Activated gamma-delta T cell treated with Interleukin-2 at 50 U/mL for 16 hours (primary cell): Measurements from ENCODE around the gene CD28.
A peak's percentile ranks its signal among the peaks of the same experiment; 100 is the strongest.
"Not testable (repeated sequence)": the region's sequence is repeated elsewhere in the genome, so short reads cannot be mapped to it uniquely, and the experiment has no call there.

Source experiments
- DNase-seq: peaks from one replicate; pipeline ENCODE4 v3.0.0-alpha.2; 2020

Gene CD28

DNA sequence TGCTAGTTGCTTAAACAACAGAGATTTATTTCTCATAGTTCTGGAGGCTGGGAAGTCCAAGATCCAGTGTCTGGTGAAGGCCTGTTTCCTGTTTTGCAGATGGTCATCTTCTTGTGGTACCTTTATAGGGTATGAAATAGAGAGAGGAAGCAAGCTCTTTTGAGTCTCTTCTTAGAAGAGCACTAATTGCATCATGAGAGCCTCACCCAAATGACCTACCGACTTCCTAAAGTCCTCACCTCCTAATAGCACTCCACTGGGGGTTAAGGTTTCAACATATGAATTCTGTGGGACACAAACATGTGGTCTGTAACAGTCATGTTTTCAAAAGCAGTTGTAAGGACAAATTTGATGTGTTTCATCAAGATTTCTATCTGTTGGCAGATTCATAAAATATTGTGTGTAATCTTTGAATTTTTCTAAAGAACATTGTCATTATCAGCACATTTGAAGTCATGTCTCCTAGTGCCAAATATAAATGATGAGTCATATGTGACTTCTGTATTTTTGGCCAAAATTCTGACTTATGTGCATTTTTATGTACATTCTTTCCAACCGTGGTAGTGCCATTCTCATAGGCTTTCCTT is 45.3 kb downstream of the CD28 start:
- no peak for DNase-seq

DNA sequence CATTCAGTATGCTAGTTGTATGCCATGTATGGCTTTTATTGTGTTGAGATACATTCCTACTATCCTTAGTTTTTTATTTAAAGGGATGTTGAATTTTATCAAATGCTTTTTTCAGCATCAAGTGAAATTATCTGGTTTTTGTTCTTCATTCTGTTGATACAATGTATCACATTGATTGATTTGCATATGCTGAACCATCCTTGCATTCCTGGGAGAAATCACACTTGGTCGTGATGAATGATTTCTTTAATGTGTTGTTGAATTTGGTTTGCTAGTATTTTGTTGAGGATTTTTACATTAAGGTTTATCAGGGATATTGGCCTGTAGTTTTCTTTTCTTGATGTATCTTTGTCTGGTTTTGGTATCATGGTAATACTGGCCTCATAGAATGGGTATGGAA is 49.7 kb downstream of the CD28 start:
- no peak for DNase-seq

GRCh38 chr2:203758841-203759689 is 52.6 kb downstream of the CD28 start:
- DNase-seq: no peak

GRCh38 chr2:203759690-203760365 is 53.4 kb downstream of the CD28 start:
- no peak for DNase-seq

DNA sequence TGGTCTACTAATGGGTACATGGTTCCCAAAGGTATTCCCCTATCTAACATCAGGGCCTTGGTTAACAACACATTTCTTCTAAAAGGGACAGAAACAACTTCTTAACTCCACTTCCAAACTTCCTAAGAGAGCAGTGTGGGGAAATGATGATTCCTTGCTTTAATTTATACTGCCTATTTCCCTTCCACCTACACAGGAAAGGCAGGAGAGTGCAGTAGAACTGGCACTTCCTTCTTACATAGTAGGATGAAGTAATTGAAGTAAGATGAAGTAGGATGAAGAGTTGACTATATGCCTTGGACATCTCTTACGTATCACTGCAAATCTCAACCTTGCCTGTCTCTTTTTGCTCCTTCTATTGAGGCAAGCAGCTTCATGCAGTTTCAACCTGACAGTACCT is 54.7 kb downstream of the CD28 start:
- no peak for DNase-seq

DNA sequence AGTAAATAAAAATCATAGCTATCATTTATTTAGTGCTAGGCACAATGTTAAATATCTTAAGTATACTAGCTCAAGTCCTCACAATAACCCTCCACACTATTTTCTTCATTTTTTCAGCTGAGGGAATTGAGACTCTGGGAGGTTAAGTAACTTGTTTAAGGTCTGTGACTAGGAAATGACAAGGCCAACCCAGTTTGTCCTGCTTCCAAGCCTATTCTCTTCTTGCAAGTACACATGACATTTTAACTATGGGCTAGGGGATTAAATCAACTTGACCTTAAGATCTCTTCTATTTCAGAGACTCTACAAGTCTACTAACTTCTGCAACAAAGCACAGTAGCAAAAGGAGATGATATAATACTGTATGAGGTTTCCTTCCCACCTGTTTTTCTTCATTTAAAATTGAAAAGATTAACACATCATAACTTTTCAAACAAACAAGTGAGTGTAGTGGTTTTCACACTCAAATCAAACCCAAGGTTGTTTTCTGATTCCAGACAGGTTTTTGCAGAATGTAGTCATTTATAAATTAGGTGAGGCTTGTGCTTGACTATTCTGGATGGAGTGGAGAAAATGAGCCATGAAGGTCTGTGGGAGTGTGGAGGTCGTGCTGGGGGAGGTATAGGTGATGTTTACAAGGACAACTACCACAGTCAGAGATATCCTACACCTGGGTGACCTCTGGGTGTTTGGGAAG is 57.0 kb downstream of the CD28 start:
- no peak for DNase-seq

DNA sequence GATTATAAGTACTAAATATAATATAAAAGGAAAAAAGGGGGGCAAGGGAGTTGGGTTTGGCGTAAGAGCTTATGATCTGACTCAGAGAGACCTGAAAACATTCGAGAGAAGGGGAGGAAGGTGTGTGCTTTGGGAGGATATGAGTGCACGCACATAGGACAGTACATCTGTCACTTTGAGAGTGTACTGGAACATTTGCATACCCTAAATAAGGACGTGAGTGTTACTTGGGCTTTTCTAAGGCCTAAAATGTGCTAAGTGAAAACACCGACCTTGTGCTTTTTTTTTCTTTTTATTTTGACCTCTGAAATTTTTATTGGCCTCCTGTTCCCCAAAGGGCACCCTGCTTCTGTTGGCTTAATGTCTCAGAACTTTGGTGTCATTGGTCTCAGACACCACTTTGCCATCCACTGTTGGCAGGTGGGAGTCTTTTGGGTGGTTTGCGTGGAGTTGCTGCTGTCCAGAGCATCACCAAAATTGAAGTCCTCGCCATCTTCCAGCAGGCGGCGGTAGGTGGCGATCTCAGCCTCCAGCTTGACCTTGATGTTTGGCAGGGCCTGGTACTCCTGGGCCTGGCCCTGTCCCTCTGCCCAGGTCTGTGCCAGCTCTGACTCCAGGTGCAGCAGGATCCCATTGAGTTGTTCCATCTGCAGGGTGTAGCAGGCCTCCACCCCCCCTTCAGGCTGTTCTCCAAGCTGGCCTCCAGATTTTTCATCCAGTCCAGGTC is 57.7 kb downstream of the CD28 start:
- no peak for DNase-seq

DNA sequence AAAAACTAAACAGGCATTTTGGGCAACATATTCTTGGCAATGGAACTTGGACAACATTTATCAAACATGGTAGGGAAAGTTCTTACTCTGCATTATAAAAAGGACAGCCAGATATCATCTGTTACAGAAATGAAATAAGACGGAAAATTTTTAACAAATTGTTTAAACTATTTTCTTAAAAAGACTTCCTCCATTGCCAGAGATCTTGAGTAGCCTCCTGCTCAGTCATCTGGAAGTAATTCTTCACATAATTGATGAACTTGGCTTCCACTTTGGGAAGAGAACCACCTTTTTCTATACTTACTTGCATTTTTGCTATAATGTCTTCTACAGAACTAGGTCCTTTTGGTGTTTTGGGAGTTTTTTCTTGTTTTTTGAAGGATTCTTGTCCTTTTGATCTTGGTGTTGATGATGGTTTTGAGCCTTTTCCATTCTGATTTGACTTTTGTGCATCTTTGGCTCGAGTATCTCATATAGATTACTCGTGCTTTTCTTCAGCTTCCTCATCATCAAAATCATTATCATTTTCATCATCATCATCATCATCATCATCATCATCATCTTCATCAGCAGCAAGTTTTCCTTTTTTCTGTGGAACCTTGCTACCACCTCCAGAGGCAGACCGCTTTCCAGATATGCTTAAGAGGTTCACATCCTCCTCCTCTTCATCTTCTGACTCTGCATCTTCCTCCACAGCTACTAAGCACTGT is 66.2 kb downstream of the CD28 start:
- DNase-seq: no peak

DNA sequence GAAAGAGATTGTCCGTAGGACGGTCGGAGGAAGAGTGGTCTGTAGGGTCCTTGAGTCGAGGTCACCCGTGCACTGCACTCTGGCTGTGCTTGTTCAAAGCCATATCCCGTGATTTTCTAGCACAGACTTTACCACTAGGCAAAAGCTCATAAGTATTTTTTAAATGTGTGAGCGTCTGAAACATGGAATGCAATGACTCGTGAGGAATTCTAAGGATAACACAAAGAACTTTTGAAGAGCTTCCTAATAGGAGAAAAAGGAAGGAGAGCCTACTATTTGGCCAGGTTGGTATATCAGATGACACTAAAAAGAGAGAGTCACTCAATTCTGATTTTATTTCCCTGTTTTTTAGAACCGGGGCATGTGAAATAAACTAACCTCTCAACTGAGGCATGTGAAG is 68.3 kb downstream of the CD28 start:
- DNase-seq: no peak

- no peak for DNase-seq
These were observed 69.2 kb downstream of the CD28 start for GRCh38 chr2:203775684-203776083.

DNA sequence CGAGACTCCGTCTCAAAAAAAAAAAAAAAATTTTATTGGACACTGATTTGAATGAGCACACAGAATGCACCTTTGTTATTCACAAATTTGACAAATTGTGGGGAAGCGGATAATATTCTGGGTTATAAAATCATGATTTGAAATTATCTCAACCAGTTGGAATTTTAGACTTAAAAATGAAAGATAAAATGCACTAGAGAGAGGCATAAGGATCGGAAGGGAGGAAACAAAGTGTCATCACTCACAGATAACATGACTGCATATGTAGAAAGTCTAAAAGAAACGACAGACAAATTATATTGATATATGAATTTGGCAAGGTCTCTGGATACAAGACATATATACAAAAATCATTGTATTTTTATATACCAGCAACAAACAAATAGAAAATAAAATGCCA is 70.6 kb downstream of the CD28 start:
- no peak for DNase-seq

DNA sequence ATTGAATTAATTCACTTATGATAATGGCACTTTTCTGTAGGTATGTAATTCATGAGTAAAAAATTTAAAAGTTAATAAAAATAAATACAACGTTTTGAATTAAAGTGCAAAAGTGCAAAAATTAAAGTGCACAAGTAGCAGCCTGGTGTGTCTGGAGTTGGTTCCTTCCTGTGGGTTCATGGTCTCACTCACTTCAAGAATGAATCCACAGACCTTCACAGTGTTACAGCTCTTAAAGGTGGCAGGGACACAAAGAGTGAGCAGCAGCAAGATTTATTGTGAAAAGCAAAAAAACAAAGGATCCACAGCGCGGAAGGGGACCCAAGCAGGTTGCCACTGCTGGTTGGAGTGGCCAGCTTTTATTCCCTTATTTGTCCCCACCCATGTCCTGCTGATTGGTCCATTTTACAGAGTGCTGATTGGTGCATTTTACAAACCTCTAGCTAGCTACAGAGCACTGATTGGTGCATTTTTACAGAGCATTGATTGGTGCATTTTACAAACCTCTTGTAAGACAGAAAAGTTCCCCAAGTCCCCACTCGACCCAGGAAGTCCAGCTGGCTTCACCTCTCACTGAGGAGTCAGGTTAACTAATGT is 73.1 kb downstream of the CD28 start:
- not testable (repeated sequence) for DNase-seq

- DNase-seq: no peak
These were observed 73.8 kb downstream of the CD28 start for GRCh38 chr2:203780231-203780630.

DNA sequence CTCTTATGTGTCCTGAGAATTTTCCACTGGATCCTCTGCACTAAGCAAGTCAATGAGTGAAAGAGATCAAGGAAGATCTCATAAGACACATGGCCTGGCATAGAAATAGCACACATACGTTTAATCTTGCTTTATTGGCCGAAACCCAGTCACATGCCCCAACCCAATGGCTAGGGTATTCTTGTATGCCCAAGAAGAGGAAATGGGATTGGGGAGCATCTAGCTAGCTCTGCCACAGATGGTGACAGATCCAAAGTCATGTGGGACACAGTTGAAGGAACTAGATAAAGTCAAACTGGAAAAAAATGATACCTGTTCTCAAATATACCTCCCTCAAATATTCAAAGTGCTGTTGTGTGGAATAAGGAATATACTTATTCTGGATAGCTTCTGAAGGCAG is 74.7 kb downstream of the CD28 start:
- DNase-seq: no peak

DNA sequence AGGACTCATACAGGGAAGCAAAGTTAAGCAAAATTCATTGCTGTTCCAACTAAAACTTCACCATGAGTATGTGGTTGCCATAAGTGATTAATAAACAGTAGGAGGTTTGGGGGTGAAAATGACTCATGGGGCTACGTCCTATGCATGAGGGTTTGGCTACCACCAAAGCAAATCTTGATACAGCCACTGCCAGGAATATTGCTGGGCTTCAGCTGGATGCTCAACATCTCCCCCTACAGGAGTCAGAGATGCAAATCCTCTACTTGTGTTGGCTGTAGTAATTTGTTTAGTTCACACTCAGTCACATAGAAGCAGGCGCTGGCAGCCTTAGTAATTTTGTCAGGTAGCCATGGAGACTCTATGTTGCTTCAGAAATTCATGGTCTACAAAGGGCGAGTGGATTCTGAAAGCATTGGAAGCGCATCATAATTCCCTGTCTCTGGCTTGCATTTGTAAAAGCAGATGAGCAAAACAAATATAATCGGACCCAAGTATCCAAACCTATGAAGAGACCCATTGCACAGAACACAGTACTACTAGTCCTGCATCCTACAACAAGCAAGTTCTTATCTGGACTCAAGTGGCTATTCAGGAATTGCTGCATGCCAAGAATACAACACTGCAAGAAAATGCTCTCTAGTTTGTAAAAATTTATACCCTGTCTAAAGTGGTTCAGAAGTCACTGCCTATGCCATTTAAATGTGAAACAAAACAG is 76.0 kb downstream of the CD28 start:
- peak; percentile 55 for DNase-seq

- no peak for DNase-seq
These were observed 77.2 kb downstream of the CD28 start for GRCh38 chr2:203783496-203784203.

GRCh38 chr2:203784710-203785270 is 78.4 kb downstream of the CD28 start:
- not testable (repeated sequence) for DNase-seq

GRCh38 chr2:203785391-203786110 is 79.1 kb downstream of the CD28 start:
- DNase-seq: not testable (repeated sequence)
